GM06990 (cell line): ENCODE results near the gene CLIC5.
"Not testable (repeated sequence)": the region's sequence is repeated elsewhere in the genome, so short reads cannot be mapped to it uniquely, and the experiment has no call there.

Experiments used
- DNase-seq: peaks from one replicate; pipeline ENCODE4 v3.0.0-alpha.2; 2011; ENCODE audit not compliant: insufficient read length; ENCODE audit errors: extremely low read depth
- H3K27me3 ChIP-seq: replicated peaks from 2 replicates; pipeline ENCODE4 v1.6.0; 2011; ENCODE audit warnings: low read length; ENCODE audit not compliant: control insufficient read depth, insufficient read depth
- H3K36me3 ChIP-seq: 2 replicates; pipeline ENCODE4 v1.5.1; 2011; ENCODE audit warnings: low read length; ENCODE audit not compliant: control insufficient read depth, insufficient read depth
- H3K4me3 ChIP-seq: replicated peaks from 2 replicates; pipeline ENCODE4 v1.5.1; 2011; ENCODE audit warnings: low read depth, mild to moderate bottlenecking, control low read depth, low read length
- CTCF ChIP-seq: IDR thresholded peaks from 2 replicates; pipeline ENCODE4 v1.5.1; 2011; ENCODE audit warnings: low read length, control low read depth, mild to moderate bottlenecking, inconsistent platforms; ENCODE audit not compliant: insufficient read depth, poor library complexity, severe bottlenecking

The CLIC5 gene

GRCh38 chr6:45930420-45931040 is 85.1 kb downstream of the CLIC5 start:
- no peaks in the 10 kb centered on the region for H3K36me3 ChIP-seq
- no peaks in the 10 kb centered on the region; the same call in 1 of the 2 replicates for H3K27me3 ChIP-seq
- TF ChIP-seq CTCF = peak; percentile 98
- H3K4me3 ChIP-seq = no peak overlapping the region
- DNase-seq = no peak

GRCh38 chr6:45929421-45930361 is 86.0 kb downstream of the CLIC5 start:
- DNase-seq = no peak
- no peak for TF ChIP-seq CTCF

GRCh38 chr6:45928721-45929305 is 86.8 kb downstream of the CLIC5 start:
- no peak for TF ChIP-seq CTCF

More at GRCh38 chr6:45929421-45930361, 86.0 kb downstream of the CLIC5 start:
- Histone ChIP-seq H3K36me3 (no peaks in the 10 kb centered on the region), H3K4me3 (no peak overlapping the region), H3K27me3 (no peaks in the 10 kb centered on the region; the same call in 1 of the 2 replicates)

GRCh38 chr6:45927421-45928320 is 88.0 kb downstream of the CLIC5 start:
- DNase-seq = no peak
- no peaks in the 10 kb centered on the region for H3K36me3 ChIP-seq
- H3K4me3 ChIP-seq = no peak overlapping the region
- TF ChIP-seq CTCF = no peak
- H3K27me3 ChIP-seq = no peaks in the 10 kb centered on the region

More at GRCh38 chr6:45928721-45929305, 86.8 kb downstream of the CLIC5 start:
- H3K4me3 ChIP-seq = no peak overlapping the region
- H3K36me3 ChIP-seq = no peaks in the 10 kb centered on the region
- no peak for DNase-seq
- no peaks in the 10 kb centered on the region for H3K27me3 ChIP-seq

- DNase-seq, H3K27me3 ChIP-seq, H3K36me3 ChIP-seq, H3K4me3 ChIP-seq: not testable (repeated sequence)
Measured at GRCh38 chr6:45926423-45926822, 89.2 kb downstream of the CLIC5 start.
